GM20000 (cell line): ENCODE results near the gene TSPAN33.

ENCODE experiments used
- DNase-seq: peaks from one replicate; pipeline ENCODE4 v3.0.0; 2012; ENCODE audit warnings: low spot score
- CTCF ChIP-seq: IDR thresholded peaks from 2 replicates; pipeline ENCODE4 v1.5.1; 2012; ENCODE audit warnings: mild to moderate bottlenecking, control low read depth; ENCODE audit errors: extremely low read depth, missing control alignments

Gene TSPAN33

GRCh38 chr7:129144095-129144833, at the start of gene TSPAN33:
Gene TSPAN33 (plus strand): TSS chr7:129144707. CDS start chr7:129144981, 274 bp downstream.
- peak; percentile 94 for DNase-seq

GRCh38 chr7:129095258-129095657, 49.2 kb upstream of the TSPAN33 start:
- peak; percentile 41 for DNase-seq
- no peak for TF ChIP-seq CTCF

More at GRCh38 chr7:129144095-129144833, at the start of gene TSPAN33:
- TF ChIP-seq CTCF: no peak

- no peak for DNase-seq
- no peak for TF ChIP-seq CTCF
These were observed 46.0 kb upstream of the TSPAN33 start for GRCh38 chr7:129098409-129099084.

GRCh38 chr7:129100827-129101166, 43.7 kb upstream of the TSPAN33 start:
- no peak for DNase-seq
- TF ChIP-seq CTCF: no peak

- no peak for DNase-seq
- TF ChIP-seq CTCF: no peak
These were observed 42.8 kb upstream of the TSPAN33 start for GRCh38 chr7:129101746-129102145.

- no peak for TF ChIP-seq CTCF
- DNase-seq: no peak
These were observed 40.8 kb upstream of the TSPAN33 start for GRCh38 chr7:129103561-129104324.

- no peak for DNase-seq
- no peak for TF ChIP-seq CTCF
These were observed 35.9 kb upstream of the TSPAN33 start for GRCh38 chr7:129108581-129108980.
